ENCODE results near the gene RFPL2.
"Not testable (repeated sequence)": the region's sequence is repeated elsewhere in the genome, so short reads cannot be mapped to it uniquely, and the experiment has no call there.

Gene RFPL2

DNA sequence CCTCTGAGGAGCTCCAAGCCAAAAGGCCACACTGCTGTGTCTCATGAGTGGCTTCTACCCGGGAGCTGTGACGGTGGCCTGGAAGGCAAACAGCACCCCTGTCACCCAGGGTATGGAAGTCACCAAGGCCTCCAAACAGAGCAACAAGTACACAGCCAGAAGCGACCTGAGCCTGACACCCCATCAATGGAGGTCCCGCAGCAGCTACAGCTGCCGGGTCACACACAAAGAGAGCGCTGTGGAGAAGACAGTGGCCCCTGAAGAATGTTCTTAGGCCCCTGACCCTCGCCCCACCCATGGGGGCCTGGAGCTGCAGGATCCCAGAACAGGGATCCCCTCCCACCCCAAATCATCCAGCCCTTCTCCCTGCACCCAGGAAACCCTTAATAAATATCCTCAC, 4.9 kb downstream of the RFPL2 start:
- no CpG with 5 or more reads among the region's 7 CpGs for WGBS, 2 donors (ENCODE audit: extremely low coverage in 2 of 2, insufficient read length in 2 of 2, insufficient replicate concordance in 1 of 2)
- peaks cover 2 to 19% (median 16%) of the 10 kb centered on the region in 3 experiments for H3K27me3 ChIP-seq (ENCODE audit: control insufficient read depth in 3 of 3, insufficient read depth in 3 of 3, low read depth in 1 of 3, low read length in 3 of 3)

DNA sequence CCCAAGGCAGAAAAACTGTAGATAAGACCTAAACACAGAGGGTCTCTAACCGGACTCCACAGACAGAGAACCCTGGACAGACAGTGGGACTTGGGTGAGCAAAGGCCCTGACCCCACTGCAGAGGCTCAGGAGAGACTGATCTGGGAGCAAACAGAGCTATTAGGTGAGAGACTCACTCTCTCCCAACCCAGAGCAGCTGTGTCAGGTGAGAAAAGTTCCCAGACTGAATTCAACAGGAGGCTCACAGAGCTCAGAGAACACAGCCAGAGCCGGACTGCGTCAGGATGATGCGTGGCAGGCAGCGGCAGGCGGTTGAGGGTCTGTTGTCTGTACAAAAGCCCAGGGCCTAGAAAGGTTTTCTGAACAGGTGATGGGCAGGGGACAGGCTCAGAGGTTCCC, 5.5 kb downstream of the RFPL2 start:
- Histone ChIP-seq H2BK5ac (ENCODE audit: low read length) (no peak overlapping the region), H2BK120ac (ENCODE audit: low read depth, low read length) (no peak overlapping the region), H3K27ac (replicated peaks; ENCODE audit: low read length) (no peak overlapping the region), H3K27me3 (ENCODE audit: control insufficient read depth in 3 of 3, insufficient read depth in 3 of 3, low read depth in 1 of 3, low read length in 3 of 3) (peaks cover 2 to 16% (median 16%) of the 10 kb centered on the region in 3 experiments), H2AK5ac (ENCODE audit: low read depth, low read length) (no peak overlapping the region), H4K91ac (ENCODE audit: low read depth, low read length, poor library complexity) (no peak overlapping the region), H4K8ac (ENCODE audit: low read depth, low read length) (no peak overlapping the region), H3K4ac (ENCODE audit: low read length) (no peak overlapping the region), H3K9ac (ENCODE audit: low read depth, low read length, poor library complexity) (no peak overlapping the region), H3K79me1 (ENCODE audit: low read depth, low read length) (peaks cover 6% of the 10 kb centered on the region), H2BK15ac (ENCODE audit: low read length) (no peak overlapping the region), H3K9me3 (replicated peaks in 1 of 2; ENCODE audit: control insufficient read depth in 2 of 2, insufficient read depth in 1 of 2, low read depth in 1 of 2, low read length in 2 of 2) (no peaks in the 10 kb centered on the region), H3K36me3 (replicated peaks in 1 of 2; ENCODE audit: control insufficient read depth in 2 of 2, insufficient read depth in 2 of 2, low read length in 2 of 2) (no peaks in the 10 kb centered on the region), H2AFZ (ENCODE audit: low read length) (no peak overlapping the region), H2BK12ac (ENCODE audit: low read length) (no peak overlapping the region), H3K23ac (ENCODE audit: low read depth, low read length, poor library complexity) (no peak overlapping the region), H3K4me3 (ENCODE audit: low read length in 2 of 2) (no peak overlapping the region), H3K4me1 (ENCODE audit: control insufficient read depth in 2 of 2, insufficient read depth in 1 of 2, low read depth in 1 of 2, low read length in 2 of 2) (peaks cover 0 to 6% of the 10 kb centered on the region in 2 donors), H3K18ac (ENCODE audit: low read length) (no peak overlapping the region), H3K14ac (ENCODE audit: low read length) (no peak overlapping the region), H3K4me2 (ENCODE audit: insufficient read depth, low read length, poor library complexity, severe bottlenecking) (no peak overlapping the region)
- no peak for DNase-seq (ENCODE audit: low spot score)
- WGBS, 2 donors (ENCODE audit: extremely low coverage in 2 of 2, insufficient read length in 2 of 2, insufficient replicate concordance in 1 of 2): no CpG with 5 or more reads among the region's 6 CpGs

More for the DNA sequence above, 4.9 kb downstream of the RFPL2 start:
- no peak overlapping the region for H2BK120ac ChIP-seq (ENCODE audit: low read depth, low read length)
- no peak overlapping the region for H2BK5ac ChIP-seq (ENCODE audit: low read length)
- H3K4ac ChIP-seq (ENCODE audit: low read length): no peak overlapping the region
- H2AK5ac ChIP-seq (ENCODE audit: low read depth, low read length): no peak overlapping the region
- no peaks in the 10 kb centered on the region for H3K9me3 ChIP-seq (replicated peaks in 1 of 2; ENCODE audit: control insufficient read depth in 2 of 2, insufficient read depth in 1 of 2, low read depth in 1 of 2, low read length in 2 of 2)
- no peak overlapping the region for H2AFZ ChIP-seq (ENCODE audit: low read length)
- H3K4me2 ChIP-seq (ENCODE audit: insufficient read depth, low read length, poor library complexity, severe bottlenecking): no peak overlapping the region
- no peak overlapping the region for H4K91ac ChIP-seq (ENCODE audit: low read depth, low read length, poor library complexity)
- no peak overlapping the region for H3K18ac ChIP-seq (ENCODE audit: low read length)
- no peak overlapping the region for H2BK12ac ChIP-seq (ENCODE audit: low read length)
- no peak overlapping the region for H3K14ac ChIP-seq (ENCODE audit: low read length)
- H3K4me1 ChIP-seq (ENCODE audit: control insufficient read depth in 2 of 2, insufficient read depth in 1 of 2, low read depth in 1 of 2, low read length in 2 of 2): peaks cover 0 to 9% of the 10 kb centered on the region in 2 donors
- no peak overlapping the region for H3K27ac ChIP-seq (replicated peaks; ENCODE audit: low read length)
- no peak overlapping the region for H3K9ac ChIP-seq (ENCODE audit: low read depth, low read length, poor library complexity)
- no peak overlapping the region for H3K23ac ChIP-seq (ENCODE audit: low read depth, low read length, poor library complexity)
- DNase-seq (ENCODE audit: low spot score): no peak
- no peak overlapping the region for H4K8ac ChIP-seq (ENCODE audit: low read depth, low read length)
- no peaks in the 10 kb centered on the region for H3K36me3 ChIP-seq (replicated peaks in 1 of 2; ENCODE audit: control insufficient read depth in 2 of 2, insufficient read depth in 2 of 2, low read length in 2 of 2)
- H3K4me3 ChIP-seq (ENCODE audit: low read length in 2 of 2): no peak overlapping the region
- peaks cover 6% of the 10 kb centered on the region for H3K79me1 ChIP-seq (ENCODE audit: low read depth, low read length)
- H2BK15ac ChIP-seq (ENCODE audit: low read length): no peak overlapping the region

DNA sequence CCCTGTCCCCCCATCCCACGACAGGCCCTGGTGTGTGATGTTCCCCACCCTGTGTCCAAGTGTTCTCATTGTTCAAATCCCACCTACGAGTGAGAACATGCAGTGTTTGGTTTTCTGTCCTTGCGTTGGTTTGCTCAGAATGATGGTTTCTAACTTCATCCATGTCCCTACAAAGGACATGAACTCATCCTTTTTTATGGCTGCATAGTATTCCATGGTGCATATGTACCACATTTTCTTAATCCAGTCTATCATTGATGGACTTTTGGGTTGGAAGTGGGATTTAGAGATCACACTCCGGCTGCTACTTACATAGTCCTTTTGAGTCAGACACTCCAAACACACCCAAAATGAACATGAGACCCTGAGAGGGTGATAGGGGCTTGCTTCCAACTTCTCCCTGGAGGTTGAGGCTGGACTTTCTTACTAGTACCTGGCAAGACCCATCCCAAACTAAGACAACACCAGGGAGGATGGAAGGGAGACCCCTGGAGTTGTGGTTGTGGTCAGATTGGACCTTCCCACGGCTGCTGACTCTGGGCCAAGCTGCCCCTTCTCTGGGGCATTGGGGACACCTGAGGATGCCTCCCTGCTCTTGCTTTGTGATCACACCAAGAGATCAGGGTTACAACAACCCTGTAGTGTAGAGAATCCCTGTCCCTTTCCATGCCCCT, 7.2 kb downstream of the RFPL2 start:
- H3K9me3 ChIP-seq (replicated peaks in 1 of 2; ENCODE audit: control insufficient read depth in 2 of 2, insufficient read depth in 1 of 2, low read depth in 1 of 2, low read length in 2 of 2); H3K79me1 ChIP-seq (ENCODE audit: low read depth, low read length); H3K36me3 ChIP-seq (replicated peaks in 1 of 2; ENCODE audit: control insufficient read depth in 2 of 2, insufficient read depth in 2 of 2, low read length in 2 of 2); H4K91ac ChIP-seq (ENCODE audit: low read depth, low read length, poor library complexity); H2BK15ac ChIP-seq (ENCODE audit: low read length); H3K4me1 ChIP-seq (ENCODE audit: control insufficient read depth in 2 of 2, insufficient read depth in 1 of 2, low read depth in 1 of 2, low read length in 2 of 2); H3K9ac ChIP-seq (ENCODE audit: low read depth, low read length, poor library complexity); DNase-seq (ENCODE audit: low spot score); H3K27ac ChIP-seq (replicated peaks; ENCODE audit: low read length); H2BK12ac ChIP-seq (ENCODE audit: low read length); H2BK5ac ChIP-seq (ENCODE audit: low read length); H3K23ac ChIP-seq (ENCODE audit: low read depth, low read length, poor library complexity); H2AFZ ChIP-seq (ENCODE audit: low read length); H3K4me3 ChIP-seq (ENCODE audit: low read length in 2 of 2); H3K4me2 ChIP-seq (ENCODE audit: insufficient read depth, low read length, poor library complexity, severe bottlenecking); H4K8ac ChIP-seq (ENCODE audit: low read depth, low read length); H2BK120ac ChIP-seq (ENCODE audit: low read depth, low read length); H2AK5ac ChIP-seq (ENCODE audit: low read depth, low read length); H3K4ac ChIP-seq (ENCODE audit: low read length); H3K18ac ChIP-seq (ENCODE audit: low read length): not testable (repeated sequence)
- no CpG with 5 or more reads among the region's 5 CpGs for WGBS, 2 donors (ENCODE audit: extremely low coverage in 2 of 2, insufficient read length in 2 of 2, insufficient replicate concordance in 1 of 2)
- peak overlapping the region; percentile 91 for H3K14ac ChIP-seq (ENCODE audit: low read length)
- H3K27me3 ChIP-seq (ENCODE audit: control insufficient read depth in 3 of 3, insufficient read depth in 3 of 3, low read depth in 1 of 3, low read length in 3 of 3): peaks cover 0 to 13% (median under 1%) of the 10 kb centered on the region in 3 experiments

DNA sequence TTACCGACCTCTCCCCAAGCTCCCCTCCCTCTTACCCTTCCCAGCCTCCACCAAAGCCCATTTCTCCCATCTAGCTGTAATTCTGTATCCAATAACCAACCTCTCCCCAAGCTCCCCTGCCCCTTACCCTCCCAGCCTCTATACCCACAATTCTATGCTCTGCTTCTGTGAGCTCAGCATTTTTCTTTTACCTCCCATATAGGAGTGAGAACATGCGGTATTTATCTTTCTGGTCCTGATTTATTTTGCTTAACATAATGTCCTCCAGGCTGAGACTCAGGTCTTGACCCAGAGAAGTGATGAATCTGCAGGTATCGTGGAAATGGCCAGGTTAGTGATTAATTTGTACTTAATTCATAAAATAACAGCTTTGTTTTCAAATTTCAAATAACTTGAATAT, 9.0 kb downstream of the RFPL2 start:
- not testable (repeated sequence) for H2AFZ ChIP-seq (ENCODE audit: low read length); H3K14ac ChIP-seq (ENCODE audit: low read length); H3K9ac ChIP-seq (ENCODE audit: low read depth, low read length, poor library complexity); H2BK5ac ChIP-seq (ENCODE audit: low read length); H4K91ac ChIP-seq (ENCODE audit: low read depth, low read length, poor library complexity); H3K27ac ChIP-seq (replicated peaks; ENCODE audit: low read length); H4K8ac ChIP-seq (ENCODE audit: low read depth, low read length); H2BK15ac ChIP-seq (ENCODE audit: low read length); H3K36me3 ChIP-seq (replicated peaks in 1 of 2; ENCODE audit: control insufficient read depth in 2 of 2, insufficient read depth in 2 of 2, low read length in 2 of 2); H3K9me3 ChIP-seq (replicated peaks in 1 of 2; ENCODE audit: control insufficient read depth in 2 of 2, insufficient read depth in 1 of 2, low read depth in 1 of 2, low read length in 2 of 2); H3K23ac ChIP-seq (ENCODE audit: low read depth, low read length, poor library complexity); H3K4me2 ChIP-seq (ENCODE audit: insufficient read depth, low read length, poor library complexity, severe bottlenecking); H2AK5ac ChIP-seq (ENCODE audit: low read depth, low read length); H3K79me1 ChIP-seq (ENCODE audit: low read depth, low read length); H2BK12ac ChIP-seq (ENCODE audit: low read length); H3K4me3 ChIP-seq (ENCODE audit: low read length in 2 of 2); H2BK120ac ChIP-seq (ENCODE audit: low read depth, low read length); H3K4me1 ChIP-seq (ENCODE audit: control insufficient read depth in 2 of 2, insufficient read depth in 1 of 2, low read depth in 1 of 2, low read length in 2 of 2); DNase-seq (ENCODE audit: low spot score); H3K4ac ChIP-seq (ENCODE audit: low read length); H3K18ac ChIP-seq (ENCODE audit: low read length)
- peaks cover 0 to 21% (median 0%) of the 10 kb centered on the region in 3 experiments for H3K27me3 ChIP-seq (ENCODE audit: control insufficient read depth in 3 of 3, insufficient read depth in 3 of 3, low read depth in 1 of 3, low read length in 3 of 3)
- WGBS, 2 donors (ENCODE audit: extremely low coverage in 2 of 2, insufficient read length in 2 of 2, insufficient replicate concordance in 1 of 2): no CpG with 5 or more reads among the region's 3 CpGs
